ENCODE measurements around the gene COLEC11. TPM values are rescaled to one million over a fixed set of nuclear protein-coding genes. Genes with fewer than 3 reads are reported as not detected.

The COLEC11 gene
- total and polyA plus RNA-seq, 10 of the 15 experiments (the other 5 are each of a cell fraction or from before 2014, with no cell fraction given): 0.08 to 0.74 (median 0.14) TPM; not detected in 4

DNA sequence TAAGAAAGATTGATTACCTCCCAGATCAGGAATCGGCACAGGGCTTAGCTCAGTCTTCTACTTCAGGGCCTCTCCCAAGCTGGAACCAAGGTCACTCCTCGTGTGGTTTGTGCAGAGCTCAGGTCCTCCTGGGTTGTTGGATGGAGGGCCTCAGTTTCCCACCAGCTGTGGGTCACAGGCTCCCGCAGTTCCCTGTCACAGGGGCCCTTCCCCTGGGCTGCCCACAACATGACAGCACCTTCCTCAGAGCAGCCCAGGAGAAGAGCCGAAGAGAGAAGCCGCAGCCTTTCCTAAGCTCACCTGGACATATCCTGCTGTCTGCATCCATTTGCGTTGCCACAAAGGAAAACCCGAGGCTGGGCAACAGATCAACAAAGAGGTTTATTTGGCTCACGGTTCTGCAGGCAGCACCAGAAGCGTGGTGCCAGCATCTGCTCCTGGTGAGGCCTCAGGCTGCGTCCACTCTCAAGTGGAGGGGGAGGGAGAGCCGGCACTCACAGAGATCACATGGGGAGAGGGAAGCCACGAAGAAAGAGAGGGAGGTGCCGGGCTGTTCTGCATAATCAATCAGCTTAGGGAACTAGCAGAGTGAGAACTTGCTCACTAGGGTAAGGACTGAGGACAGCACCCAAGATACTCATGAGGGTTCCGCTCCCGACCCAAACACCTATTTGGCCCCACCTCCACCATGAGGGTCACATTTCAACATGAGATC is 50.1 kb downstream of the COLEC11 start:
- ATAC-seq (no peak), FAIRE-seq (no peak), DNase-seq (ENCODE audit: low read depth, low spot score) (no peak)
- SMC1A ChIA-PET (ENCODE audit: uncharacterized antibody, unreplicated experiment): interaction anchor here (0.6 to 0.7 kb wide), 2 partner anchors 65 to 219 kb away, joined by 3 read pairs; no protein-coding TSS in a partner anchor
- Histone ChIP-seq H3K4me1 (ENCODE audit: control insufficient read depth, insufficient read depth, low read length) (no peaks in the 10 kb centered on the region), H3K9ac (ENCODE audit: control insufficient read depth, insufficient read depth, low read length) (no peak overlapping the region), H3K27me3 (replicated peaks in 1 of 2; ENCODE audit: control insufficient read depth in 2 of 2, insufficient read depth in 2 of 2, low read length in 1 of 2) (no peaks in the 10 kb centered on the region), H3K4me3 (no peak overlapping the region), H4K20me1 (ENCODE audit: control insufficient read depth, insufficient read depth) (no peaks in the 10 kb centered on the region), H3K27ac (ENCODE audit: control insufficient read depth, insufficient read depth) (no peak overlapping the region), H3K36me3 (ENCODE audit: control insufficient read depth in 2 of 2, insufficient read depth in 2 of 2, low read length in 1 of 2) (no peaks in the 10 kb centered on the region), H2AFZ (ENCODE audit: control insufficient read depth, low read depth, low read length) (no peak overlapping the region), H3K79me2 (ENCODE audit: control insufficient read depth, insufficient read depth, low read length) (no peaks in the 10 kb centered on the region), H3K9me3 (replicated peaks; ENCODE audit: control insufficient read depth, insufficient read depth, low read length) (no peaks in the 10 kb centered on the region), H3K4me2 (ENCODE audit: control insufficient read depth, insufficient read depth) (no peak overlapping the region)
- POLR2A ChIA-PET: interaction anchor here (0.6 kb wide), 1 partner anchor 86 kb away, joined by 3 read pairs; no protein-coding TSS in a partner anchor
- no TSS peak for BruUV-seq (replicated peaks)
- in situ Hi-C loops (cut with MboI) (no loop called here), intact Hi-C loops (cut with micrococcal nuclease; ENCODE audit: unreplicated experiment) (no loop called here)
- RAD21 ChIA-PET (ENCODE audit: unreplicated experiment): no interaction called here
- CTCF ChIA-PET: no interaction called here
- WGBS (ENCODE audit: insufficient coverage, insufficient replicate concordance, low lambda C conversion rate, missing lambda C conversion rate): 64% methylated on average over 15 of the region's 15 CpGs
- no peak for TF ChIP-seq POLR2AphosphoS5 (IDR thresholded peaks at IDR 0.05; ENCODE audit: low read length)
- TF ChIP-seq PBX3 (IDR thresholded peaks at IDR 0.05; ENCODE audit: insufficient replicate concordance, low read depth, low read length): no peak
- no peak for TF ChIP-seq SP1 (IDR thresholded peaks at IDR 0.05; ENCODE audit: low read depth, low read length)
- no peak for TF ChIP-seq MEF2B (IDR thresholded peaks at IDR 0.05; ENCODE audit: partially characterized antibody, poor library complexity, severe bottlenecking)
- TF ChIP-seq, protein P1, sequence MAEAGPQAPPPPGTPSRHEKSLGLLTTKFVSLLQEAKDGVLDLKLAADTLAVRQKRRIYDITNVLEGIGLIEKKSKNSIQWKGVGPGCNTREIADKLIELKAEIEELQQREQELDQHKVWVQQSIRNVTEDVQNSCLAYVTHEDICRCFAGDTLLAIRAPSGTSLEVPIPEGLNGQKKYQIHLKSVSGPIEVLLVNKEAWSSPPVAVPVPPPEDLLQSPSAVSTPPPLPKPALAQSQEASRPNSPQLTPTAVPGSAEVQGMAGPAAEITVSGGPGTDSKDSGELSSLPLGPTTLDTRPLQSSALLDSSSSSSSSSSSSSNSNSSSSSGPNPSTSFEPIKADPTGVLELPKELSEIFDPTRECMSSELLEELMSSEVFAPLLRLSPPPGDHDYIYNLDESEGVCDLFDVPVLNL (IDR thresholded peaks at IDR 0.05; ENCODE audit: low read depth, low read length): no peak
- no peak for TF ChIP-seq FOXM1 (IDR thresholded peaks at IDR 0.05; ENCODE audit: low read depth, low read length)
- TF ChIP-seq ZNF24 (IDR thresholded peaks at IDR 0.05): no peak
- no peak for TF ChIP-seq STAT1 (conservative IDR thresholded peaks at IDR 0.05)
- TF ChIP-seq, protein P2, sequence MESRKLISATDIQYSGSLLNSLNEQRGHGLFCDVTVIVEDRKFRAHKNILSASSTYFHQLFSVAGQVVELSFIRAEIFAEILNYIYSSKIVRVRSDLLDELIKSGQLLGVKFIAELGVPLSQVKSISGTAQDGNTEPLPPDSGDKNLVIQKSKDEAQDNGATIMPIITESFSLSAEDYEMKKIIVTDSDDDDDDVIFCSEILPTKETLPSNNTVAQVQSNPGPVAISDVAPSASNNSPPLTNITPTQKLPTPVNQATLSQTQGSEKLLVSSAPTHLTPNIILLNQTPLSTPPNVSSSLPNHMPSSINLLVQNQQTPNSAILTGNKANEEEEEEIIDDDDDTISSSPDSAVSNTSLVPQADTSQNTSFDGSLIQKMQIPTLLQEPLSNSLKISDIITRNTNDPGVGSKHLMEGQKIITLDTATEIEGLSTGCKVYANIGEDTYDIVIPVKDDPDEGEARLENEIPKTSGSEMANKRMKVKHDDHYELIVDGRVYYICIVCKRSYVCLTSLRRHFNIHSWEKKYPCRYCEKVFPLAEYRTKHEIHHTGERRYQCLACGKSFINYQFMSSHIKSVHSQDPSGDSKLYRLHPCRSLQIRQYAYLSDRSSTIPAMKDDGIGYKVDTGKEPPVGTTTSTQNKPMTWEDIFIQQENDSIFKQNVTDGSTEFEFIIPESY (IDR thresholded peaks at IDR 0.05): no peak
- TF ChIP-seq ZNF687 (IDR thresholded peaks at IDR 0.05): no peak
- no peak for TF ChIP-seq EGR1 (IDR thresholded peaks at IDR 0.05; ENCODE audit: borderline replicate concordance in 1 of 2, low read depth in 2 of 2, low read length in 2 of 2)
- no peak for TF ChIP-seq ZZZ3 (IDR thresholded peaks at IDR 0.05; ENCODE audit: control insufficient read depth, insufficient read length, low read depth)

All from GM12878 (cell line).